ENCODE measurements around the gene CD81.
"Not testable (repeated sequence)": the region's sequence is repeated elsewhere in the genome, so short reads cannot be mapped to it uniquely, and the experiment has no call there.

Gene CD81

GRCh38 chr11:2345050-2345449 lies 32.1 kb upstream of the CD81 start:
- in situ Hi-C loops (cut with MboI; ENCODE audit: low sequenced_read_pairs): no loop called here
- no peak overlapping the region for H3K4me3 ChIP-seq

GRCh38 chr11:2346014-2346413 lies 31.1 kb upstream of the CD81 start:
- in situ Hi-C loops (cut with MboI; ENCODE audit: low sequenced_read_pairs): no loop called here
- H3K9me3 ChIP-seq: 0 out of 2 replicates have a peak, but pooled peaks cover 2% of the 10 kb centered on the region
- no peaks in the 10 kb centered on the region for H3K27me3 ChIP-seq (ENCODE audit: low read depth)

More at GRCh38 chr11:2345050-2345449, 32.1 kb upstream of the CD81 start:
- 0 out of 2 replicates have a peak, but pooled peaks cover 2% of the 10 kb centered on the region for H3K9me3 ChIP-seq
- DNase-seq (ENCODE audit: low spot score in 2 of 2): no peak
- no peaks in the 10 kb centered on the region for H3K27me3 ChIP-seq (ENCODE audit: low read depth)
- no peaks in the 10 kb centered on the region for H3K36me3 ChIP-seq (replicated peaks)
- no peaks in the 10 kb centered on the region for H3K4me1 ChIP-seq

DNA sequence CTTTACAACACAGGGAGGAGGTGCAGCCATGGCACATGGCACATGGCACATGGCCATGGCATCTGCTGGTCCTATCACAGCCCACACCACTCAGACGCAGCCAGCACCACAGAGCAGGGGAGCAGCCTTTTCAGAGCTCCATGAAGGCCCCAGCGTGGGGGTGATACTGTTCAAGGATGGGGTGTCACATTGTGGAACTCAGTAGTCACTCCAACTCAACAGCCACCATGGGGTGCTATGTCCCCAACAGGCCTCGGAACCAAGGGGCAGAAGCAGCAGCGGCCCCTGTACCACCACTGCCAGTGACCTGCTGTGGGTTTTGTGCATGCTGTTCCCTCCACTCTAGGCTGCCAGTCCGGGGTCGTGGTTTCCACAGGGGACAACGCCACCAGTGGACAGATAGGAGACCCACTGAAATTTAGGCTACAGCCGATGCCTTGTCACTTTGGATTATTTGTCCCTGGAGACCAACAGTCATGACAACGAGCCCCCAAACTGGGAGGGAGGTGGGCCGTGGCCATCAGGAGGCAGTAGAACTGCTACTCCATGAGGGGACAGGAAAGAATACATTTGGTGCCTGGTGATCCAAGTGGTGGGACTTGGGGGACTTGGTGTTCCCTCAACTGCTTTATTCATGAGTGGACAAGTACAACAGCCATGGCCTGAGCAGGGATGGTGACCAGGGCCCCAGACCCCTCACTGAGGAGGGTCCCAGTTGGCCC lies 30.4 kb upstream of the CD81 start:
- H3K4me3 ChIP-seq: no peak overlapping the region
- no peaks in the 10 kb centered on the region for H3K4me1 ChIP-seq
- 0 out of 2 replicates have a peak, but pooled peaks cover 2% of the 10 kb centered on the region for H3K9me3 ChIP-seq
- in situ Hi-C loops (cut with MboI; ENCODE audit: low sequenced_read_pairs): no loop called here
- no peak for DNase-seq (ENCODE audit: low spot score in 2 of 2)
- H3K27me3 ChIP-seq (ENCODE audit: low read depth): no peaks in the 10 kb centered on the region
- no peaks in the 10 kb centered on the region for H3K36me3 ChIP-seq (replicated peaks)

More at GRCh38 chr11:2346014-2346413, 31.1 kb upstream of the CD81 start:
- Histone ChIP-seq H3K36me3 (replicated peaks) (no peaks in the 10 kb centered on the region), H3K4me3 (no peak overlapping the region), H3K4me1 (no peaks in the 10 kb centered on the region)
- DNase-seq (ENCODE audit: low spot score in 2 of 2): no peak

- DNase-seq (ENCODE audit: low spot score in 2 of 2): no peak
- 0 out of 2 replicates have a peak, but pooled peaks cover 2% of the 10 kb centered on the region for H3K9me3 ChIP-seq
- H3K36me3 ChIP-seq (replicated peaks): no peaks in the 10 kb centered on the region
- H3K4me1 ChIP-seq: no peaks in the 10 kb centered on the region
- H3K27me3 ChIP-seq (ENCODE audit: low read depth): no peaks in the 10 kb centered on the region
- in situ Hi-C loops (cut with MboI; ENCODE audit: low sequenced_read_pairs): no loop called here
- H3K4me3 ChIP-seq: no peak overlapping the region
These were observed 29.7 kb upstream of the CD81 start for GRCh38 chr11:2347308-2347830.

- Histone ChIP-seq H3K4me3 (no peak overlapping the region), H3K9me3 (0 out of 2 replicates have a peak, but pooled peaks cover 2% of the 10 kb centered on the region), H3K27me3 (ENCODE audit: low read depth) (no peaks in the 10 kb centered on the region), H3K4me1 (no peaks in the 10 kb centered on the region), H3K36me3 (replicated peaks) (no peaks in the 10 kb centered on the region)
- in situ Hi-C loops (cut with MboI; ENCODE audit: low sequenced_read_pairs): no loop called here
- DNase-seq (ENCODE audit: low spot score in 2 of 2): no peak
These were observed 28.1 kb upstream of the CD81 start for GRCh38 chr11:2348986-2349385.

GRCh38 chr11:2351701-2352100 lies 25.4 kb upstream of the CD81 start:
- Histone ChIP-seq H3K9me3 (0 out of 2 replicates have a peak, but pooled peaks cover 2% of the 10 kb centered on the region), H3K36me3 (replicated peaks) (no peaks in the 10 kb centered on the region), H3K4me3 (no peak overlapping the region), H3K27me3 (ENCODE audit: low read depth) (no peaks in the 10 kb centered on the region), H3K4me1 (no peaks in the 10 kb centered on the region)
- DNase-seq (ENCODE audit: low spot score in 2 of 2): no peak
- in situ Hi-C loops (cut with MboI; ENCODE audit: low sequenced_read_pairs): no loop called here

DNA sequence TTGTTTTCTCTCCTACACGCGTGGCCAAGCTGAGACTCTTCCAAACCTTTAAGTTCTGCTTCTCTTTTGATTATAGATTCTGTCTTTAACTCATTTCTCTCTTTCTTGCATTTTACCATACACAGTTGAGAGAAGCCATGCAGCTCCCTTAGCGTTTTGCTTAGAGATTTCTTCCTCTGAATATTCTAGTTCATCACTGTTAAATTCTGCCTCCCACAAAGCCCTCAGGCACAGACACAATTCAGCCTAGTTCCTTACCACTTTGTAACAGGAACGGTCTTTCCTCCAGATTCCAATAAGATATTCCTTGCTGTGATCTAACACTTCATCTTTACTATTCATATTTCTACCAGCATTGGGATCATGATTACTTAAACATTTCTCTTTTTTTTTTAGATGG lies 24.7 kb upstream of the CD81 start:
- no peak overlapping the region for H3K4me3 ChIP-seq
- H3K36me3 ChIP-seq (replicated peaks): no peaks in the 10 kb centered on the region
- H3K4me1 ChIP-seq: no peaks in the 10 kb centered on the region
- in situ Hi-C loops (cut with MboI; ENCODE audit: low sequenced_read_pairs): no loop called here
- H3K27me3 ChIP-seq (ENCODE audit: low read depth): no peaks in the 10 kb centered on the region
- H3K9me3 ChIP-seq: 0 out of 2 replicates have a peak, but pooled peaks cover 2% of the 10 kb centered on the region
- no peak for DNase-seq (ENCODE audit: low spot score in 2 of 2)

GRCh38 chr11:2355000-2355644 lies 22.0 kb upstream of the CD81 start:
- Histone ChIP-seq H3K36me3 (replicated peaks) (no peaks in the 10 kb centered on the region), H3K4me1 (no peaks in the 10 kb centered on the region), H3K9me3 (no peaks in the 10 kb centered on the region), H3K4me3 (no peak overlapping the region), H3K27me3 (ENCODE audit: low read depth) (no peaks in the 10 kb centered on the region)
- DNase-seq (ENCODE audit: low spot score in 2 of 2): no peak
- in situ Hi-C loops (cut with MboI; ENCODE audit: low sequenced_read_pairs): no loop called here

DNA sequence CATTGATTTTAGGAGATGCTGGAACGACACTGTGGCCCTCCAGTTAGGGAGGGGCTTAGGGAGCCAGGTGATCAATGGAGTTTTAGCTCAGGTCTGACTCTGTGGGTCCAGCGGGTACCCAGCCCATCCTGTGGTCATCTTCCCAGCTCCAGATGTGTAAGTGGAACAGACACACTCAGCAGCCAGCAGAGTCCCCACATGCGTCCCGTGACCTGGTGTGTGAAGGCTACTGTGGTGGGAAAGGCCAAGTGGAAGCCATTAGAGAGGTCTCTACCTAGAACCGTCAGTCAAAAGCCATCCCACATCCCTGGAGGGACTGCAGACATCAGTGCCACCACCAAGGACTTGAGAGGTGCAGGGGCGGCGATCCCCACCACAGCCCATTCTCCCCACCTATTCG lies 19.9 kb upstream of the CD81 start:
- in situ Hi-C loops (cut with MboI; ENCODE audit: low sequenced_read_pairs): no loop called here
- Histone ChIP-seq H3K36me3 (replicated peaks) (no peaks in the 10 kb centered on the region), H3K4me3 (no peak overlapping the region), H3K27me3 (ENCODE audit: low read depth) (no peaks in the 10 kb centered on the region), H3K9me3 (no peaks in the 10 kb centered on the region), H3K4me1 (no peaks in the 10 kb centered on the region)
- DNase-seq (ENCODE audit: low spot score in 2 of 2): no peak

GRCh38 chr11:2357651-2358050 lies 19.5 kb upstream of the CD81 start:
- H3K27me3 ChIP-seq (ENCODE audit: low read depth); in situ Hi-C loops (cut with MboI; ENCODE audit: low sequenced_read_pairs): not testable (repeated sequence)

DNA sequence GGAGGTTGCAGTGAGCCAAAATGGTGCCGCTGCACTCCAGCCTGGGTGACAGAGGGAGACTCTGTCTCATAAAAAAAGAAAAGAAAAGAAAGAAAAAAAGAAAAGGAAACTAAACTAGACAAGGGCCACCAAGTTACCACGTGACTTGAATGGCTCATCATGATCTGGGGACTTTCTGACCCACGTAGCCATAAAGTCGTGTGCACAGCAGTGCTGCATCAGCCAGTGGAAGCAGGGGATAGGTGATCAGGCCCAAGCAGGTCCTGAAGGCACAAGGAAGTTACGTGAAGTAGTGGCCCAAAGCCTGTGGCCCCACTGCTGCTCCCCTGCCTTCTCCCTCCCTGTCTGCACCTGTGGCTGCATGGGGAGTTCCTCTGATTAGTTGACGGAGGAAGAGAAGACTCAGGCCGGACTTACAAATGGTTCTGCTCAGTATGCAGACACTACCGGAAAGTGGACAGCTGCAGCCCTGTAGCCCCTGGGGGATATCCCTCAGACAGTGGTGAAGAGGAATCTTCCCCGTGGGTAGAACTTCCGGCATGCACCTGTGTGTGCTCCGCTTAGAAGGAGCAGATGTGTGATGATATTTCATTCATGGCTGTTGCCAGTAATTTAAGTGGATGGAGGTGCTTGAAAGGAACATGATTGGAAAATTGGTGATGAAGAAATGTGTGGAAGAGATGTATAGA lies 18.2 kb upstream of the CD81 start:
- in situ Hi-C loops (cut with MboI; ENCODE audit: low sequenced_read_pairs): no loop called here
- H3K4me3 ChIP-seq: no peak overlapping the region
- H3K4me1 ChIP-seq: no peaks in the 10 kb centered on the region
- H3K27me3 ChIP-seq (ENCODE audit: low read depth): no peaks in the 10 kb centered on the region
- DNase-seq (ENCODE audit: low spot score in 2 of 2): no peak
- H3K9me3 ChIP-seq: no peaks in the 10 kb centered on the region
- H3K36me3 ChIP-seq (replicated peaks): no peaks in the 10 kb centered on the region

More at GRCh38 chr11:2357651-2358050, 19.5 kb upstream of the CD81 start:
- H3K4me1 ChIP-seq; DNase-seq (ENCODE audit: low spot score in 2 of 2); H3K9me3 ChIP-seq; H3K4me3 ChIP-seq; H3K36me3 ChIP-seq (replicated peaks): not testable (repeated sequence)

- H3K36me3 ChIP-seq (replicated peaks): no peaks in the 10 kb centered on the region
- H3K4me1 ChIP-seq: no peaks in the 10 kb centered on the region
- no peak for DNase-seq (ENCODE audit: low spot score in 2 of 2)
- H3K27me3 ChIP-seq (ENCODE audit: low read depth): no peaks in the 10 kb centered on the region
- no peak overlapping the region for H3K4me3 ChIP-seq
- in situ Hi-C loops (cut with MboI; ENCODE audit: low sequenced_read_pairs): no loop called here
- no peaks in the 10 kb centered on the region for H3K9me3 ChIP-seq
These were observed 17.6 kb upstream of the CD81 start for GRCh38 chr11:2359557-2359956.

- no peak overlapping the region for H3K4me3 ChIP-seq
- H3K9me3 ChIP-seq: no peaks in the 10 kb centered on the region
- no peak for DNase-seq (ENCODE audit: low spot score in 2 of 2)
- H3K4me1 ChIP-seq: no peaks in the 10 kb centered on the region
- H3K36me3 ChIP-seq (replicated peaks): no peaks in the 10 kb centered on the region
- H3K27me3 ChIP-seq (ENCODE audit: low read depth): no peaks in the 10 kb centered on the region
- in situ Hi-C loops (cut with MboI; ENCODE audit: low sequenced_read_pairs): no loop called here
These were observed 16.9 kb upstream of the CD81 start for GRCh38 chr11:2360081-2360642.

Measured in HAP-1 (cell line).